T47D (cell line): Measurements from ENCODE around the gene PRKAG1.

Source experiments
- DNase-seq, 2 experiments: peaks; one replicate each; pipeline versions ENCODE4 v3.0.0 to v3.0.0-alpha.2; 2011 to 2012; ENCODE audit warnings: low read depth in 1 of 2, low spot score in 1 of 2
- JUND ChIP-seq: IDR thresholded peaks from 2 replicates; pipeline ENCODE4 v1.6.1; 2012; ENCODE audit warnings: low read depth
- in situ Hi-C: cut with HindIII; loops from 2 replicates; pipeline ENCODE4 v1.10.0; 2016; ENCODE audit warnings: low sequenced_read_pairs, low pct_unique_long_range_greater_than_20kb

Gene PRKAG1

DNA sequence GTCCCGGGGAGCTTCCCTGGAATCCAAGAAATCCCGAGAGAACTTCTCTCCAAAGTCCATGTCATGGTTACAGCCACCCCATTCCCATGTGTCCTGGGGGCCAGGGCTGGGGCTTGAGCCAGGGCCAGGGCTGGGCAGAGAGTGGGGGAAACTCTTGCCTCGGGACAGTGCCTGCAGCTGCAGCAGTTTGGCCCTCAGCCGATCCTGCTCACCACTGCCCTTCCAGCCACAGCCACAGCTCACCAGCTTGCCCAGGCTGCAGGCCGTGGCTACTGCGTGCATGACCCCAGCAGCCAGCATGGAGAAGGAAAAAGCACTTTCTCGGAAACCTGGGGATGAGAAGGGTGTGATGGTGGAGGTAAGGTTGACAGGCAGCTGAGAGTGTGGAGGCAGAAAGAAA lies 50.6 kb downstream of the PRKAG1 start:
- in situ Hi-C loops: no loop called here
- peak in 1 of 2 experiments; percentile 3 for DNase-seq
- no peak for TF ChIP-seq JUND

DNA sequence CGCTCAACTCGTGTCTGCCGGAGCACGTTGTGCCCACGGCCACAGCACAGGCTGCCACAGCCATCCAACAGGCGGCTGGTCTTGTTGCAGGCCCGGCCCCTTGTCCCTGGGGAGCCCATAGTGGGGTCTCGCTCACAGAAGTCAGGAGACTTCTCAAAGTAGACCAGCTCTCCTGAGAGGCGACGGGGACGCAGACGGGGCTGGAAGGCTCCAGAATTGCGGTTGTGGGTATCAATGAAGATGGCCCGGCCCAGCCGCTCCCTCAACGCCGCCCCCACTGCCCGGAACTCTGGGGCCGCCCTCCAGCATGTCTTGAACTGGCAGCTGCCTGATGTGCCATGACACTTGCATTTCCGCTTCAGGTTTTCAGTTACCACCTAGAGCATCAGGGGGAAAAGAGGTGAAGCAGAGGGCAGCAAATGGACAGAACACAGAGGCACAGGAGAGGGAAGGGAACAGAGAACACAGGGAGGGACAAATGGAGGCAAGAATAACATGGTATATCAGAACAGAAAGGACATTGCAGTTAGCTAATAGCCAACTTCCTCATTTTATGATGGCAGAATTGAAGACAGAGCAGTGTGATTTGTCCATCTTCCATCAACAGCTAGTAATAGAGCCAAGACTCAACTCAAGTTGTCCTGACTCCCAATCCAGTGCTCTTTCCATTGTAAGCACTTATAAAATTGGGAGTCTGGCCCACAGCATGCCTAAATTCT lies 52.2 kb downstream of the PRKAG1 start:
- no peak for DNase-seq
- in situ Hi-C loops: no loop called here
- TF ChIP-seq JUND: no peak

DNA sequence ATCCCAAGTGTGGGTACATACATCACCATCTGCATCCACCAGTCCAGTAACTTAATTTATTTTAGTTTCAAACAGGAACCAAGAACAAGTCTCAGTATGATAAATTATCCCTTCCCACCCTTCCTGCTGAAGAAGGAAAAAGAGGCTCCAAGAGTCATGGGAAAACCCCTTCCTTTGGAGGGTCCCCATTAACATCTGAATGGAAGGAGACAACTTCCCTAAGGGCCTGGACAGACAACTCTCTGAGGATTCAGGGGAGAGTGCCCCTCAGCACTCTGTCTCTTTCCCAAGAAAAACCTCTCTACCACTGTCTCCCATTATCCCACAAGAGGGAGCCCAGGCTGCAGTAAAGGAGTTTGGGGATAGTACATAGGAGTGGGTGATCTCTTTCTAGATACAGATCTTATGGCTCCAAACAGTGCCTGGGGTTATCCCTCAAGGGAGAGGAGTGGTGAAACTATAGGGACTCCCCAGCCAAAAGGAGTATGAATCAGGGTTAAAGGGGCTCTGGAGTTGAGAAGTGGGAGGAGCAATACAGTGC lies 53.2 kb downstream of the PRKAG1 start:
- no peak for TF ChIP-seq JUND
- peak; percentile 57 to 76 for DNase-seq
- in situ Hi-C loops: no loop called here

GRCh38 chr12:48961801-48962200 lies 56.8 kb downstream of the PRKAG1 start:
- no peak for TF ChIP-seq JUND
- DNase-seq: no peak

DNA sequence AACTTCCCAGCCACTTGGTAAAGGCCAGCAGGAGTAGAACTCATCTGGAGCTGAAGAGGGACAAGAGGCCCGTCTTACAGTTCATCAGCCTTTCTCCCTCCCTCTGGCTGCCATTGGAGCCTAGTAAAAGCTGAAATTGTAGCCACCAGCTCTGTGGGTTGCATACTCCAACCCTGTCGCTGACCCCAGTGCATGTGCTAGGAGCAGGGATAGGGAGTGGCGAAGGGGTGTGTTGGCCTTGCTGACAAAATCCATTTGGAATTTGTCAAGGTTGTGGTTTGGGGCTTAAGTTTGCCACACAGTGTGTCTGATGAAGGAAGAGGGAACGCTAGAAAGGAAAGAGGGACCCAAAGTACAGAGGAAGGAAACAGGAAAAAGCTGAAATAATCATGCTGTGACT lies 57.2 kb downstream of the PRKAG1 start:
- no peak for DNase-seq
- no peak for TF ChIP-seq JUND
- in situ Hi-C loops: no loop called here

More at GRCh38 chr12:48961801-48962200, 56.8 kb downstream of the PRKAG1 start:
- in situ Hi-C loops: no loop called here

DNA sequence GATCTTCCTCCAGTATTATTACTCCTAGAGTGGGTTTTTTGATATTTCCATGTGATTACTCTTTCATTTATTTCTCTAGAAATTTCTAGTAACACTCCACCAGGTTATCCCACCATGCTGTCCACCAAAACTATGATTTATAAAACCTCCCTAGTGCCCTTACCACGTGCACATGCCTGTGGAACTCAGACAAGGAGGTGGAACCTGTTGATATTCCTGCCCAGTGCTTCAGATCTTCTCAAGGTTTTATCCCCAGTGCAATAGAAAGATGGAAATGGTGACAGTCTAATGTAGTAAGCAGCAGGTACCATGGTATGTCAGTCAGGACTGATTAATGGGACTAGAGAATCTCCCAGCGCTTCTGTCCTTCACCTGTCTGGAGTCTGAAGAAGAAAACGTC lies 57.7 kb downstream of the PRKAG1 start:
- in situ Hi-C loops: no loop called here
- no peak for TF ChIP-seq JUND
- DNase-seq: no peak

DNA sequence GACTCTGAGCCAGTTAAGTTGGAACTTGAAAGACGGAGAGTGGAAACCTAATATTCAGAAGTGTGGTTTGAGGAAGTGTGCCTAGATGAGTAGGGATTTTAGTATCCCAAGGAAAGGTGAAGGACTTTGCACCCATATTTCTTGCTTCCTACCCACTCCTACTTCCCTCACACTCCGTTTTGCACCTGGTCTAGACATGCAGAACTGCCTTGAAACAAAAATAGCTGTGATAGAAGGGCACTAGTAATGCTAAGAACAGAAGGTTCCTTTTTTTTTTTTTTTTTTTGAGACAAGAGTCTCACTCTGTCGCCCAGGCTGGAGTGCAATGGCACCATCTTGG lies 60.6 kb downstream of the PRKAG1 start:
- TF ChIP-seq JUND: no peak
- in situ Hi-C loops: no loop called here
- no peak for DNase-seq

DNA sequence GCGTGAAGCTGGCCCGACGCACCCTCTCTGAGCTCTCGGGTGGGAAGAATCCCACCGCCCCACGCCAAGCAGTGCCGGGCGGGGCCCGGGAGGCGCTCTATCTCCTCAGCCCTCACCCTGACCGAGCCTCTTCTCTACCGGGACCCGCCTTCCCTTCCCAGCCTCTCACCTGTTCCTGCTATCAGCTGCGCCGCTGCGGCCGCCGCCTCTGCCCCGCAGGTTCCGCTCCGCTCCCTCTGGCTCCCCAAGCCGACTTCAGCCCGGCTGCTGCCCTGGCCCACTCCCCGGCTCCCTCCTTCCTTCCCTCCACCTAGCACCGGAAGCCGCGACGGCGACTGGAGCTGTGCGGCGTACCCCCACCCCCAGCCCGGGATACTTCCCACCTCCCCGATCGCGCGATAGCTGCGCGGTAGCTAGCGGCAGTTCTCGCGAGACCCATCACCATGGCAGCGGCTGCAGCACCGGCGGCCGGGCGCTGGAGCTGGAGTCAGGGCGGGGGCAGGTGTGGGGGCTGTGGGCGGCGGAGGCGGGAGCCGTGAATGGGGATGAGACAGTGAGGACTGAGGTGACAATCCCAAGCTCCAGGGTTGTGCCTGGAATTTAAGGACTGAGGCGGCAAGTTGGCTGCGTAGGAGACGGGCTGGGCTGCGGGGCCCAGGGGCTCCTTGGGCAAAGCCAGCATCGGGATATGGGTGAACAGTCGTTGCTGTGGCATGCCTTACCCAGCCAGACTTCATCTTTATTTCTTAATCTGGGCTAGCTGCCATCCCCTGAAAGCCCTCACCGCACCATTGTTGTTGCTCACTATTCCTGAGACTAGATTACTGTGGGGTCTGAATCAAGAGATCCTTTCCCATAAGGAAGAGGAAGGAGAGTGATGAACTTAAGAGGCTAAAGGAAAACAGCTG lies 61.2 kb downstream of the PRKAG1 start, which contains the start of gene ARF3:
TSS of gene ARF3 (minus strand) at position 347 of the 908 bp plus-strand sequence. CDS start 16,392 bp downstream, outside the sequence.
- TF ChIP-seq JUND: no peak
- DNase-seq: peak; percentile 96 to 97
- in situ Hi-C loops: no loop called here

DNA sequence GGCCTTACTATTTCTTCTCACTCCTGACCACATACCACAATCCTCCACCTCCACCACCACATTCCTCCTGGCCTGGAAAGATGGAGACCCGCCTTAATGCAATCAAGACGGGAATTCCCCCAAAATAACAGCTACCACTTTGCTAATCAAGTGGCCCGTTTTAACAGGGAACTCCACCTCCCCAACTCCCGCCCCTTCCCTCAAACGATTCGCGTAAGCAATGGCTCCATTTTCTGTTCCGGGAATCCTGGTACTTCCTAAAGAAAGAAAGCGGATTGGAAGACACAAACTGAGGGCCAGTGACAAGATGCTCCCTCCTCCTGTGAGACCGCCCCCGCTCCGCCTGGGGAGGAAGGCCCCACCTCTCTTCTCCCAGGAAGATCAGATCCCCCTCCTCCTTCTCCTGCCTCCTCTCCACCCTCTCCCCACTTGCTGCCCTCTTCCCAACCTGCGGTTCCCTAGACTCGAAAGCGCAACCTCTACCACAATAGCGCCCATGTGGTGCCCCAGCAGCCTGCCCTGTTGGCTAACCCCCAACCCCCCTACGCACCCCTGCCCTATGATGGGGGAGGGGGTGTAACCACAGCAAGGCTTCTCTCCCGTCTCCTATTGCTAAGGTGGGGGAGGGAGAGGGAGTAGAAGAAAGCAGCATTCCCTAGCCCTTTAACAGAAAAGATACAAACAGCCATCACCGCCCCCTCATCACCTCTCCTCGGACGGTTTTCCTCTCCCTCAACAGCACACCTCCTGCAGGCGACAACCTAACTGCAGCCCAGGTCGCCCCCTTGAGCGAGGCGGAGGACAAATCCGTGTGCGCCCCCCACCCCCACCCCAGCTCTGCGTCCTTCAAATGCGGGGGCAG lies 62.1 kb downstream of the PRKAG1 start:
- no peak for TF ChIP-seq JUND
- peak; percentile 94 to 98 for DNase-seq
- in situ Hi-C loops: no loop called here

GRCh38 chr12:48954841-48955501 lies 63.6 kb downstream of the PRKAG1 start:
- DNase-seq: no peak
- TF ChIP-seq JUND: no peak
- in situ Hi-C loops: no loop called here

GRCh38 chr12:48954061-48954460 lies 64.5 kb downstream of the PRKAG1 start:
- TF ChIP-seq JUND: no peak
- no peak for DNase-seq
- in situ Hi-C loops: no loop called here

- in situ Hi-C loops: no loop called here
- DNase-seq: no peak
- TF ChIP-seq JUND: no peak
Observed at GRCh38 chr12:48952691-48953090, 65.9 kb downstream of the PRKAG1 start.
